ENCODE data around the gene GPS2.
"Not testable (repeated sequence)": the region's sequence is repeated elsewhere in the genome, so short reads cannot be mapped to it uniquely, and the experiment has no call there.

Gene GPS2

GRCh38 chr17:7348478-7349242 is 33.5 kb upstream of the GPS2 start:
- peak overlapping the region; percentile 82 for H3K27ac Mint-ChIP-seq (ENCODE audit: low read depth)
- DNase-seq (ENCODE audit: low spot score in 2 of 2): no peak
- H3K4me1 Mint-ChIP-seq: peaks cover 55% of the 10 kb centered on the region
- H3K4me3 Mint-ChIP-seq: no peak overlapping the region
- peaks cover 39% of the 10 kb centered on the region for H3K36me3 Mint-ChIP-seq (ENCODE audit: insufficient read depth)
- H3K27me3 Mint-ChIP-seq: no peaks in the 10 kb centered on the region
- no peak for ATAC-seq (replicated peaks; ENCODE audit: extremely low read depth, poor library complexity, severe bottlenecking)
- H3K9me3 Mint-ChIP-seq: no peaks in the 10 kb centered on the region

GRCh38 chr17:7347630-7348477 is 32.7 kb upstream of the GPS2 start:
- peaks cover 44% of the 10 kb centered on the region for H3K36me3 Mint-ChIP-seq (ENCODE audit: insufficient read depth)
- H3K9me3 Mint-ChIP-seq: no peaks in the 10 kb centered on the region
- H3K27ac Mint-ChIP-seq (ENCODE audit: low read depth): peak overlapping the region; percentile 82
- ATAC-seq (replicated peaks; ENCODE audit: extremely low read depth, poor library complexity, severe bottlenecking) (no peak), DNase-seq (ENCODE audit: low spot score in 2 of 2) (no peak)
- peaks cover 51% of the 10 kb centered on the region for H3K4me1 Mint-ChIP-seq
- H3K4me3 Mint-ChIP-seq: no peak overlapping the region
- no peaks in the 10 kb centered on the region for H3K27me3 Mint-ChIP-seq

GRCh38 chr17:7346761-7347614 is 31.8 kb upstream of the GPS2 start:
- Mint-ChIP-seq H3K9me3 (no peaks in the 10 kb centered on the region), H3K27me3 (no peaks in the 10 kb centered on the region), H3K36me3 (ENCODE audit: insufficient read depth) (peaks cover 45% of the 10 kb centered on the region), H3K4me1 (peaks cover 44% of the 10 kb centered on the region), H3K4me3 (no peak overlapping the region), H3K27ac (ENCODE audit: low read depth) (peak overlapping the region; percentile 29)
- DNase-seq (ENCODE audit: low spot score in 2 of 2) (no peak), ATAC-seq (replicated peaks; ENCODE audit: extremely low read depth, poor library complexity, severe bottlenecking) (no peak)

- ATAC-seq (replicated peaks; ENCODE audit: extremely low read depth, poor library complexity, severe bottlenecking): no peak
- Mint-ChIP-seq H3K27ac (ENCODE audit: low read depth) (no peak overlapping the region), H3K4me1 (peaks cover 30% of the 10 kb centered on the region), H3K27me3 (no peaks in the 10 kb centered on the region), H3K9me3 (no peaks in the 10 kb centered on the region), H3K4me3 (no peak overlapping the region), H3K36me3 (ENCODE audit: insufficient read depth) (peaks cover 56% of the 10 kb centered on the region)
- DNase-seq (ENCODE audit: low spot score in 2 of 2): no peak
Measured at GRCh38 chr17:7343250-7343649, 28.1 kb upstream of the GPS2 start.

GRCh38 chr17:7341842-7342241 is 26.7 kb upstream of the GPS2 start:
- Mint-ChIP-seq H3K9me3 (no peaks in the 10 kb centered on the region), H3K4me3 (no peak overlapping the region), H3K27me3 (no peaks in the 10 kb centered on the region), H3K36me3 (ENCODE audit: insufficient read depth) (peaks cover 55% of the 10 kb centered on the region), H3K4me1 (peaks cover 35% of the 10 kb centered on the region), H3K27ac (ENCODE audit: low read depth) (no peak overlapping the region)
- ATAC-seq (replicated peaks; ENCODE audit: extremely low read depth, poor library complexity, severe bottlenecking) (no peak), DNase-seq (ENCODE audit: low spot score in 2 of 2) (no peak)

GRCh38 chr17:7340179-7340578 is 25.0 kb upstream of the GPS2 start:
- Mint-ChIP-seq H3K36me3 (ENCODE audit: insufficient read depth) (peaks cover 47% of the 10 kb centered on the region), H3K4me1 (peaks cover 48% of the 10 kb centered on the region), H3K4me3 (no peak overlapping the region), H3K27me3 (no peaks in the 10 kb centered on the region), H3K9me3 (no peaks in the 10 kb centered on the region), H3K27ac (ENCODE audit: low read depth) (peak overlapping the region; percentile 11)
- ATAC-seq (replicated peaks; ENCODE audit: extremely low read depth, poor library complexity, severe bottlenecking) (no peak), DNase-seq (ENCODE audit: low spot score in 2 of 2) (no peak)

GRCh38 chr17:7337600-7337999 is 22.4 kb upstream of the GPS2 start:
- H3K27me3 Mint-ChIP-seq; H3K9me3 Mint-ChIP-seq; ATAC-seq (replicated peaks; ENCODE audit: extremely low read depth, poor library complexity, severe bottlenecking); DNase-seq (ENCODE audit: low spot score in 2 of 2): not testable (repeated sequence)
- H3K4me1 Mint-ChIP-seq: peaks cover 50% of the 10 kb centered on the region
- H3K36me3 Mint-ChIP-seq (ENCODE audit: insufficient read depth): peaks cover 36% of the 10 kb centered on the region
- peak overlapping the region; percentile 92 for H3K4me3 Mint-ChIP-seq
- peak overlapping the region; percentile 77 for H3K27ac Mint-ChIP-seq (ENCODE audit: low read depth)

GRCh38 chr17:7336240-7337175 is 21.3 kb upstream of the GPS2 start, which contains the start of gene ACAP1:
TSS of gene ACAP1 (plus strand) at chr17:7336529. CDS start at chr17:7336735, 206 bp downstream.
- H3K36me3 Mint-ChIP-seq (ENCODE audit: insufficient read depth): peaks cover 28% of the 10 kb centered on the region
- DNase-seq (ENCODE audit: low spot score in 2 of 2): peak in 1 of 2 donors; percentile 61

GRCh38 chr17:7335765-7336164 is 20.6 kb upstream of the GPS2 start:
- H3K9me3 Mint-ChIP-seq; DNase-seq (ENCODE audit: low spot score in 2 of 2); H3K27me3 Mint-ChIP-seq; ATAC-seq (replicated peaks; ENCODE audit: extremely low read depth, poor library complexity, severe bottlenecking): not testable (repeated sequence)
- H3K36me3 Mint-ChIP-seq (ENCODE audit: insufficient read depth): peaks cover 26% of the 10 kb centered on the region
- H3K27ac Mint-ChIP-seq (ENCODE audit: low read depth): peak overlapping the region; percentile 77
- peak overlapping the region; percentile 92 for H3K4me3 Mint-ChIP-seq
- peaks cover 49% of the 10 kb centered on the region for H3K4me1 Mint-ChIP-seq

More at GRCh38 chr17:7336240-7337175, 21.3 kb upstream of the GPS2 start, which contains the start of gene ACAP1:
- Mint-ChIP-seq H3K9me3 (no peaks in the 10 kb centered on the region), H3K27ac (ENCODE audit: low read depth) (peak within 1 kb of the TSS; percentile 77), H3K4me3 (peak within 1 kb of the TSS; percentile 92), H3K27me3 (no peaks in the 10 kb centered on the region), H3K4me1 (peaks cover 52% of the 10 kb centered on the region)
- peak; percentile 98 for ATAC-seq (replicated peaks; ENCODE audit: extremely low read depth, poor library complexity, severe bottlenecking)

- ATAC-seq (replicated peaks; ENCODE audit: extremely low read depth, poor library complexity, severe bottlenecking) (no peak), DNase-seq (ENCODE audit: low spot score in 2 of 2) (no peak)
- H3K4me1 Mint-ChIP-seq: peaks cover 49% of the 10 kb centered on the region
- H3K27me3 Mint-ChIP-seq: no peaks in the 10 kb centered on the region
- H3K9me3 Mint-ChIP-seq: no peaks in the 10 kb centered on the region
- peak overlapping the region; percentile 92 for H3K4me3 Mint-ChIP-seq
- peaks cover 23% of the 10 kb centered on the region for H3K36me3 Mint-ChIP-seq (ENCODE audit: insufficient read depth)
- H3K27ac Mint-ChIP-seq (ENCODE audit: low read depth): peak overlapping the region; percentile 77
Measured at GRCh38 chr17:7334938-7335538, 19.9 kb upstream of the GPS2 start.

GRCh38 chr17:7332600-7333069 is 17.5 kb upstream of the GPS2 start:
- not testable (repeated sequence) for ATAC-seq (replicated peaks; ENCODE audit: extremely low read depth, poor library complexity, severe bottlenecking); H3K9me3 Mint-ChIP-seq; H3K27ac Mint-ChIP-seq (ENCODE audit: low read depth); DNase-seq (ENCODE audit: low spot score in 2 of 2); H3K27me3 Mint-ChIP-seq
- peaks cover 16% of the 10 kb centered on the region for H3K36me3 Mint-ChIP-seq (ENCODE audit: insufficient read depth)
- peaks cover 57% of the 10 kb centered on the region for H3K4me1 Mint-ChIP-seq
- H3K4me3 Mint-ChIP-seq: peak overlapping the region; percentile 33
